Dorsolateral prefrontal cortex (tissue), 118 donors: ENCODE results near the gene AFM. TPM values are rescaled to one million over a fixed set of nuclear protein-coding genes. Genes with fewer than 3 reads are reported as not detected.

Experiments used
- total RNA-seq, 120 experiments: library from RNA; stranded (reverse); gene quantifications; one replicate each; pipeline versions ENCODE4 v1.2.3 to v1.2.4, GENCODE V29; 2022

The AFM gene
- total RNA-seq, 120 experiments from 2014 or later = 0.45 TPM; not detected in 119

Other genes starting within 250 kb of the AFM start
- 100 to 1,000 TPM in 88 of 120 experiments, 10 to 100 TPM in 32; 75.6 to 126 (median 105) TPM for gene ANKRD17, start 222.9 kb upstream of the AFM start, total RNA-seq
- 10 to 100 TPM in 1 of 120 experiments, 1 to 10 TPM in 79, under 1 TPM in 24, not detected in 16; 0.47 to 10.3 (median 1.7) TPM for gene ALB, start 77.5 kb upstream of the AFM start, total RNA-seq
- 1 to 10 TPM in 8 of 120 experiments, under 1 TPM in 30, not detected in 82; 0.19 to 2.2 (median 0.59) TPM for gene AFP, start 45.5 kb upstream of the AFM start, total RNA-seq
- gene RASSF6, start 138.7 kb downstream of the AFM start, total RNA-seq = under 1 TPM in 22 of 120 experiments, not detected in 98; 0.06 to 0.72 (median 0.13) TPM